Measurements from ENCODE around the gene CEBPG.

Gene CEBPG

GRCh38 chr19:33396701-33397535 lies 23.4 kb downstream of the CEBPG start:
- DNase-seq = no peak

GRCh38 chr19:33397536-33398360 lies 24.2 kb downstream of the CEBPG start:
- no peak for DNase-seq

- DNase-seq = no peak
Measured at GRCh38 chr19:33398361-33399060, 25.0 kb downstream of the CEBPG start.

GRCh38 chr19:33399081-33399744 lies 25.7 kb downstream of the CEBPG start:
- no peak for DNase-seq

- DNase-seq = no peak
Measured at GRCh38 chr19:33399745-33400681, 26.5 kb downstream of the CEBPG start.

GRCh38 chr19:33400856-33401682 lies 27.6 kb downstream of the CEBPG start:
- no peak for DNase-seq

GRCh38 chr19:33401683-33402420 lies 28.3 kb downstream of the CEBPG start:
- no peak for DNase-seq

- DNase-seq = no peak
Measured at GRCh38 chr19:33402421-33403220, 29.1 kb downstream of the CEBPG start.

GRCh38 chr19:33403221-33403972 lies 29.9 kb downstream of the CEBPG start:
- no peak for DNase-seq

GRCh38 chr19:33403973-33404304 lies 30.4 kb downstream of the CEBPG start:
- no peak for DNase-seq

- DNase-seq = no peak
Measured at GRCh38 chr19:33404506-33405253, 31.2 kb downstream of the CEBPG start.

- DNase-seq = no peak
Measured at GRCh38 chr19:33405254-33405552, 31.7 kb downstream of the CEBPG start.

GRCh38 chr19:33405553-33406461 lies 32.3 kb downstream of the CEBPG start:
- no peak for DNase-seq

- no peak for DNase-seq
Measured at GRCh38 chr19:33406521-33407139, 33.1 kb downstream of the CEBPG start.

- no peak for DNase-seq
Measured at GRCh38 chr19:33407140-33407551, 33.6 kb downstream of the CEBPG start.

GRCh38 chr19:33407716-33408115 lies 34.2 kb downstream of the CEBPG start:
- DNase-seq = no peak
